Naive B cell (primary cell): Measurements from ENCODE around the gene ACSBG1. TPM values are rescaled to one million over a fixed set of nuclear protein-coding genes. Genes with fewer than 3 reads are reported as not detected.

Experiments used
- ATAC-seq, 2 donors: fragments of 150-1000 bp; cut with Tn5 transposase; 2 replicates each; pipeline ENCODE4 v1.10.0; 2021; ENCODE audit warnings: low read depth in 2 of 2, mild to moderate bottlenecking in 2 of 2, moderate library complexity in 2 of 2
- DNase-seq: peaks from one replicate; pipeline ENCODE4 v3.0.0; 2022
- H3K27ac Mint-ChIP-seq, 6 donors: one replicate each; pipeline ENCODE4 v1.8.0; 2020 to 2022; ENCODE audit warnings: mild to moderate bottlenecking in 6 of 6, mixed read lengths in 6 of 6, moderate library complexity in 5 of 6, inconsistent platforms in 2 of 6
- H3K27me3 Mint-ChIP-seq, 3 donors: one replicate each; pipeline ENCODE4 v1.8.0; 2021 to 2022; ENCODE audit warnings: mixed read lengths in 3 of 3, mild to moderate bottlenecking in 1 of 3
- H3K36me3 Mint-ChIP-seq, 2 donors: one replicate each; pipeline ENCODE4 v1.8.0; 2020 to 2022; ENCODE audit warnings: mixed read lengths in 2 of 2, inconsistent platforms in 1 of 2, mild to moderate bottlenecking in 1 of 2
- H3K4me1 Mint-ChIP-seq, 3 donors: one replicate each; pipeline ENCODE4 v1.8.0; 2020 to 2022; ENCODE audit warnings: mixed read lengths in 3 of 3, inconsistent platforms in 1 of 3, mild to moderate bottlenecking in 1 of 3, moderate library complexity in 1 of 3
- H3K4me3 Mint-ChIP-seq, 8 donors: one replicate each; pipeline ENCODE4 v1.8.0; 2020 to 2022; ENCODE audit warnings: mild to moderate bottlenecking in 8 of 8, mixed read lengths in 8 of 8, moderate library complexity in 8 of 8, inconsistent platforms in 2 of 8
- H3K9me3 Mint-ChIP-seq, 7 donors: one replicate each; pipeline ENCODE4 v1.8.0; 2020 to 2022; ENCODE audit warnings: mixed read lengths in 7 of 7, mild to moderate bottlenecking in 5 of 7, inconsistent platforms in 2 of 7, moderate library complexity in 1 of 7
- polyA plus RNA-seq, 6 donors: library from polyadenylated mRNA; unstranded; fragments of 300-500 nt; fragmentation: Illumina TruSeq; gene quantifications; one replicate each; pipeline ENCODE4 v1.2.3, GENCODE V29; 2021; ENCODE audit warnings: low read depth in 6 of 6

Gene ACSBG1
- polyA plus RNA-seq, 6 donors from 2014 or later, result 0.06 to 0.17 (median 0.15) TPM; not detected in 3

GRCh38 chr15:78177447-78177873 is 56.9 kb downstream of the ACSBG1 start:
- H3K9me3 Mint-ChIP-seq, result peaks cover 0 to 4% (median 0%) of the 10 kb centered on the region in 7 donors
- ATAC-seq (peak; percentile 31 to 39), DNase-seq (no peak)
- H3K4me3 Mint-ChIP-seq, result no peak overlapping the region
- no peak overlapping the region for H3K27ac Mint-ChIP-seq
- peaks cover 27 to 40% (median 38%) of the 10 kb centered on the region in 3 donors for H3K4me1 Mint-ChIP-seq
- H3K36me3 Mint-ChIP-seq, result no peaks in the 10 kb centered on the region
- H3K27me3 Mint-ChIP-seq, result peaks cover 0 to 2% (median 0%) of the 10 kb centered on the region in 3 donors

GRCh38 chr15:78175330-78175729 is 59.0 kb downstream of the ACSBG1 start:
- no peaks in the 10 kb centered on the region for H3K36me3 Mint-ChIP-seq
- ATAC-seq (no peak), DNase-seq (no peak)
- peaks cover 41 to 61% (median 59%) of the 10 kb centered on the region in 3 donors for H3K4me1 Mint-ChIP-seq
- peak overlapping the region in 3 of 6 donors; percentile 70 to 86 (median 82) for H3K27ac Mint-ChIP-seq
- peak overlapping the region in 5 of 8 donors; percentile 6 to 89 (median 60) for H3K4me3 Mint-ChIP-seq
- no peaks in the 10 kb centered on the region for H3K27me3 Mint-ChIP-seq
- peaks cover 0 to 4% (median 0%) of the 10 kb centered on the region in 7 donors for H3K9me3 Mint-ChIP-seq

GRCh38 chr15:78174401-78174800 is 60.0 kb downstream of the ACSBG1 start:
- ATAC-seq (peak; percentile 15 to 29), DNase-seq (peak; percentile 37)
- Mint-ChIP-seq H3K36me3 (no peaks in the 10 kb centered on the region), H3K27ac (peak overlapping the region; percentile 35 to 87 (median 74)), H3K9me3 (peaks cover 0 to 4% (median 0%) of the 10 kb centered on the region in 7 donors), H3K4me3 (peak overlapping the region; percentile 36 to 89 (median 63)), H3K27me3 (no peaks in the 10 kb centered on the region), H3K4me1 (peaks cover 46 to 69% (median 65%) of the 10 kb centered on the region in 3 donors)

GRCh38 chr15:78171864-78172472 is 62.4 kb downstream of the ACSBG1 start:
- ATAC-seq (no peak), DNase-seq (no peak)
- H3K4me1 Mint-ChIP-seq, result peaks cover 62 to 84% (median 79%) of the 10 kb centered on the region in 3 donors
- no peaks in the 10 kb centered on the region for H3K27me3 Mint-ChIP-seq
- H3K27ac Mint-ChIP-seq, result peak overlapping the region; percentile 24 to 96 (median 90)
- peaks cover 0 to 4% (median 0%) of the 10 kb centered on the region in 7 donors for H3K9me3 Mint-ChIP-seq
- H3K4me3 Mint-ChIP-seq, result peak overlapping the region in 7 of 8 donors; percentile 67 to 89 (median 72)
- no peaks in the 10 kb centered on the region for H3K36me3 Mint-ChIP-seq

- ATAC-seq (peak; percentile 82 to 83), DNase-seq (peak; percentile 73)
- H3K27ac Mint-ChIP-seq, result peak overlapping the region in 5 of 6 donors; percentile 86 to 96 (median 94)
- peak overlapping the region; percentile 67 to 89 (median 84) for H3K4me3 Mint-ChIP-seq
- peaks cover 62 to 92% (median 79%) of the 10 kb centered on the region in 3 donors for H3K4me1 Mint-ChIP-seq
- H3K9me3 Mint-ChIP-seq, result peaks cover 0 to 4% (median 0%) of the 10 kb centered on the region in 7 donors
- no peaks in the 10 kb centered on the region for H3K36me3 Mint-ChIP-seq
- H3K27me3 Mint-ChIP-seq, result no peaks in the 10 kb centered on the region
Measured at GRCh38 chr15:78170848-78171773, 63.3 kb downstream of the ACSBG1 start.

- Mint-ChIP-seq H3K4me3 (peak overlapping the region in 6 of 8 donors; percentile 42 to 64 (median 52)), H3K9me3 (peaks cover 0 to 3% (median 0%) of the 10 kb centered on the region in 7 donors), H3K27ac (peak overlapping the region in 4 of 6 donors; percentile 44 to 83 (median 60)), H3K36me3 (no peaks in the 10 kb centered on the region), H3K4me1 (peaks cover 42 to 75% (median 58%) of the 10 kb centered on the region in 3 donors), H3K27me3 (no peaks in the 10 kb centered on the region)
- peak; percentile 50 for DNase-seq
- ATAC-seq, result peak; percentile 50 to 51
Measured at GRCh38 chr15:78168608-78169007, 65.8 kb downstream of the ACSBG1 start.

- no peaks in the 10 kb centered on the region for H3K27me3 Mint-ChIP-seq
- peaks cover 0 to 2% of the 10 kb centered on the region in 2 donors for H3K36me3 Mint-ChIP-seq
- no peaks in the 10 kb centered on the region for H3K9me3 Mint-ChIP-seq
- peaks cover 38 to 63% (median 45%) of the 10 kb centered on the region in 3 donors for H3K4me1 Mint-ChIP-seq
- ATAC-seq (peak; percentile 67), DNase-seq (peak; percentile 65)
- H3K27ac Mint-ChIP-seq, result peak overlapping the region; percentile 8 to 82 (median 75)
- H3K4me3 Mint-ChIP-seq, result peak overlapping the region in 6 of 8 donors; percentile 10 to 59 (median 38)
Measured at GRCh38 chr15:78167227-78167888, 67.0 kb downstream of the ACSBG1 start.

GRCh38 chr15:78164010-78164409 is 70.4 kb downstream of the ACSBG1 start:
- ATAC-seq, result no peak
- Mint-ChIP-seq H3K4me1 (peaks cover 15 to 31% (median 17%) of the 10 kb centered on the region in 3 donors), H3K9me3 (no peaks in the 10 kb centered on the region), H3K27me3 (no peaks in the 10 kb centered on the region), H3K4me3 (peak overlapping the region in 1 of 8 donors; percentile 25), H3K36me3 (peaks cover 6 to 11% of the 10 kb centered on the region in 2 donors), H3K27ac (peak overlapping the region in 5 of 6 donors; percentile 26 to 76 (median 50))
- no peak for DNase-seq

GRCh38 chr15:78162038-78162437 is 72.3 kb downstream of the ACSBG1 start:
- no peak overlapping the region for H3K4me3 Mint-ChIP-seq

GRCh38 chr15:78159395-78159794 is 75.0 kb downstream of the ACSBG1 start:
- no peak overlapping the region for H3K4me3 Mint-ChIP-seq
- H3K27ac Mint-ChIP-seq, result no peak overlapping the region
- H3K27me3 Mint-ChIP-seq, result no peaks in the 10 kb centered on the region
- no peaks in the 10 kb centered on the region for H3K9me3 Mint-ChIP-seq
- ATAC-seq (no peak), DNase-seq (no peak)
- H3K36me3 Mint-ChIP-seq, result peaks cover 6 to 11% of the 10 kb centered on the region in 2 donors
- peaks cover 0 to 6% (median 0%) of the 10 kb centered on the region in 3 donors for H3K4me1 Mint-ChIP-seq

More at GRCh38 chr15:78162038-78162437, 72.3 kb downstream of the ACSBG1 start:
- ATAC-seq (no peak), DNase-seq (no peak)
- Mint-ChIP-seq H3K36me3 (peaks cover 6 to 11% of the 10 kb centered on the region in 2 donors), H3K9me3 (no peaks in the 10 kb centered on the region), H3K4me1 (peaks cover 0 to 16% (median 0%) of the 10 kb centered on the region in 3 donors), H3K27me3 (no peaks in the 10 kb centered on the region), H3K27ac (peak overlapping the region in 1 of 6 donors; percentile 35)

GRCh38 chr15:78157203-78157602 is 77.2 kb downstream of the ACSBG1 start:
- ATAC-seq, result no peak
- Mint-ChIP-seq H3K9me3 (no peaks in the 10 kb centered on the region), H3K4me1 (peaks cover 6 to 13% (median 9%) of the 10 kb centered on the region in 3 donors), H3K27ac (no peak overlapping the region), H3K36me3 (peaks cover 6 to 8% of the 10 kb centered on the region in 2 donors), H3K4me3 (no peak overlapping the region), H3K27me3 (no peaks in the 10 kb centered on the region)
- no peak for DNase-seq

- Mint-ChIP-seq H3K4me3 (no peak overlapping the region), H3K27me3 (no peaks in the 10 kb centered on the region), H3K36me3 (peaks cover under 1 to 2% of the 10 kb centered on the region in 2 donors), H3K9me3 (no peaks in the 10 kb centered on the region), H3K27ac (no peak overlapping the region), H3K4me1 (peaks cover 6 to 13% (median 9%) of the 10 kb centered on the region in 3 donors)
- DNase-seq (no peak), ATAC-seq (no peak)
Measured at GRCh38 chr15:78156653-78157052, 77.7 kb downstream of the ACSBG1 start.
